ENCODE results near the gene GAK.

GRCh38 chr4:815464-816146 is 116.5 kb downstream of the GAK start:
- TF ChIP-seq CTCF (IDR thresholded peaks at IDR 0.05 in 8 of 11, conservative IDR thresholded peaks at IDR 0.05 in 3 of 11) (no peak), POLR2A (IDR thresholded peaks at IDR 0.05) (no peak), POLR2AphosphoS5 (IDR thresholded peaks at IDR 0.05) (no peak)

All from spleen (tissue), 7 donors.